Type B pancreatic cell (in vitro differentiated cells): ENCODE measurements around the gene BCLAF1. TPM values are rescaled to one million over a fixed set of nuclear protein-coding genes. Genes with fewer than 3 reads are reported as not detected.

Experiments
- DNase-seq: peaks from one replicate; pipeline ENCODE4 v3.0.0; 2021; ENCODE audit warnings: mixed read lengths; ENCODE audit not compliant: unreplicated experiment; ENCODE audit errors: extremely low spot score
- H3K27ac Mint-ChIP-seq: 2 replicates; pipeline ENCODE4 v1.8.0; 2021; ENCODE audit warnings: mild to moderate bottlenecking, mixed read lengths
- H3K27me3 Mint-ChIP-seq: 2 replicates; pipeline ENCODE4 v1.8.0; 2021; ENCODE audit warnings: mixed read lengths
- H3K36me3 Mint-ChIP-seq: 2 replicates; pipeline ENCODE4 v1.8.0; 2021; ENCODE audit warnings: mixed read lengths
- H3K4me1 Mint-ChIP-seq: one replicate; pipeline ENCODE4 v1.8.0; 2021; ENCODE audit warnings: mixed read lengths; ENCODE audit not compliant: unreplicated experiment
- H3K4me3 Mint-ChIP-seq: 2 replicates; pipeline ENCODE4 v1.8.0; 2021; ENCODE audit warnings: mild to moderate bottlenecking, mixed read lengths
- H3K9me3 Mint-ChIP-seq: 2 replicates; pipeline ENCODE4 v1.8.0; 2021; ENCODE audit warnings: mixed read lengths
- total RNA-seq: library from RNA; stranded (reverse); gene quantifications from 2 replicates; pipeline ENCODE4 v1.2.1, GENCODE V29; 2021; ENCODE audit warnings: low replicate concordance
- TF ChIP-seq, protein P1 (sequence below): fragments of 200-600 bp; sonication (generic); conservative IDR thresholded peaks from 2 replicates; pipeline ENCODE4 v1.5.0; 2021; ENCODE audit warnings: antibody characterized with exemption, mild to moderate bottlenecking

BCLAF1 gene
- total RNA-seq, 1 donor from 2014 or later = 190 TPM

- DNase-seq = no peak
- Mint-ChIP-seq H3K9me3 (peaks cover 9% of the 10 kb centered on the region), H3K27ac (no peak overlapping the region), H3K4me3 (no peak overlapping the region), H3K36me3 (no peaks in the 10 kb centered on the region), H3K4me1 (no peaks in the 10 kb centered on the region), H3K27me3 (no peaks in the 10 kb centered on the region)
- TF ChIP-seq, protein P1, sequence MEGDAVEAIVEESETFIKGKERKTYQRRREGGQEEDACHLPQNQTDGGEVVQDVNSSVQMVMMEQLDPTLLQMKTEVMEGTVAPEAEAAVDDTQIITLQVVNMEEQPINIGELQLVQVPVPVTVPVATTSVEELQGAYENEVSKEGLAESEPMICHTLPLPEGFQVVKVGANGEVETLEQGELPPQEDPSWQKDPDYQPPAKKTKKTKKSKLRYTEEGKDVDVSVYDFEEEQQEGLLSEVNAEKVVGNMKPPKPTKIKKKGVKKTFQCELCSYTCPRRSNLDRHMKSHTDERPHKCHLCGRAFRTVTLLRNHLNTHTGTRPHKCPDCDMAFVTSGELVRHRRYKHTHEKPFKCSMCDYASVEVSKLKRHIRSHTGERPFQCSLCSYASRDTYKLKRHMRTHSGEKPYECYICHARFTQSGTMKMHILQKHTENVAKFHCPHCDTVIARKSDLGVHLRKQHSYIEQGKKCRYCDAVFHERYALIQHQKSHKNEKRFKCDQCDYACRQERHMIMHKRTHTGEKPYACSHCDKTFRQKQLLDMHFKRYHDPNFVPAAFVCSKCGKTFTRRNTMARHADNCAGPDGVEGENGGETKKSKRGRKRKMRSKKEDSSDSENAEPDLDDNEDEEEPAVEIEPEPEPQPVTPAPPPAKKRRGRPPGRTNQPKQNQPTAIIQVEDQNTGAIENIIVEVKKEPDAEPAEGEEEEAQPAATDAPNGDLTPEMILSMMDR = no peak
Measured at GRCh38 chr6:136216503-136217401, 72.9 kb downstream of the BCLAF1 start.

DNA sequence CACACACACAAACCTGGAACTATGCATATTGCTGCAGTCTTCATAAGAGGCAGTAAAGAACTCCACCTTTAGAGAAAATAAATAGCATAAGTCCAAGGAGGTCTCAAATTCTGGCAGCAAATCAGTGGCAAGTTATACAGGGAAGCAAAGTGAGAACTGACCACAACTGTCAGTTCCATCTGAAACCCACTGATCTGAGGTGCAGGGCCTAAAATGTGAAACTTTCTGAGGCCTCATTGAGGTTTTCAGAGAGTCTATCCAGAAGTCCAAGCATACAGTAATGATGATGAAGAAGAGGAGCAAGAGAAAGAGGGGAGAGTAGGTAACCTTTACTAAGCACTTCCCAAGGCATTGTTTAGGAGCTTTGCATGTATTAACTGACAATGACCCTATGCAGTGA is 75.8 kb downstream of the BCLAF1 start:
- no peak for DNase-seq
- H3K27me3 Mint-ChIP-seq = no peaks in the 10 kb centered on the region
- H3K27ac Mint-ChIP-seq = no peak overlapping the region
- TF ChIP-seq, protein P1 = no peak
- no peak overlapping the region for H3K4me3 Mint-ChIP-seq
- H3K9me3 Mint-ChIP-seq = no peaks in the 10 kb centered on the region
- no peaks in the 10 kb centered on the region for H3K36me3 Mint-ChIP-seq
- no peaks in the 10 kb centered on the region for H3K4me1 Mint-ChIP-seq

GRCh38 chr6:136213012-136213539 is 76.6 kb downstream of the BCLAF1 start:
- Mint-ChIP-seq H3K9me3 (no peaks in the 10 kb centered on the region), H3K27ac (no peak overlapping the region), H3K4me3 (no peak overlapping the region), H3K27me3 (no peaks in the 10 kb centered on the region), H3K4me1 (no peaks in the 10 kb centered on the region), H3K36me3 (no peaks in the 10 kb centered on the region)
- TF ChIP-seq, protein P1 = no peak
- DNase-seq = no peak

DNA sequence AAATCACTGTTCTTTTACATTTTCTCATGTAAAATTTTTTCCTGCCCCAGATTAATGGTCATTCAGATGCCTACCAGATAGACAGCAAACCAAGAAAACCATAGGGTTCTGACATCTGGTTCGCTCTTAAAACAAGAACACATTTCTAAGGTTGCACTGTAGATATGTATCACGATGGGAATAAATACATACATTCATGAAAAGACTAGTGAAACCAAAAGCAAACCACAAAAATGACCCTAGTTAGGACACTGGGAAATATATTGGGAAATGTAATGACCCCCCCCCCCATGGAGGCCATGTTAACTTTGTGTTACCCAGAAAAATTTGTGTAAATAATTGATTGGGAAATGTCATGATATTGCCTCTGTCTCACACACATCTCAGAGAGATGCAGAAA is 77.0 kb downstream of the BCLAF1 start:
- DNase-seq = no peak
- TF ChIP-seq, protein P1 = no peak
- H3K9me3 Mint-ChIP-seq = no peaks in the 10 kb centered on the region
- no peaks in the 10 kb centered on the region for H3K4me1 Mint-ChIP-seq
- H3K4me3 Mint-ChIP-seq = no peak overlapping the region
- no peak overlapping the region for H3K27ac Mint-ChIP-seq
- H3K27me3 Mint-ChIP-seq = no peaks in the 10 kb centered on the region
- H3K36me3 Mint-ChIP-seq = no peaks in the 10 kb centered on the region

DNA sequence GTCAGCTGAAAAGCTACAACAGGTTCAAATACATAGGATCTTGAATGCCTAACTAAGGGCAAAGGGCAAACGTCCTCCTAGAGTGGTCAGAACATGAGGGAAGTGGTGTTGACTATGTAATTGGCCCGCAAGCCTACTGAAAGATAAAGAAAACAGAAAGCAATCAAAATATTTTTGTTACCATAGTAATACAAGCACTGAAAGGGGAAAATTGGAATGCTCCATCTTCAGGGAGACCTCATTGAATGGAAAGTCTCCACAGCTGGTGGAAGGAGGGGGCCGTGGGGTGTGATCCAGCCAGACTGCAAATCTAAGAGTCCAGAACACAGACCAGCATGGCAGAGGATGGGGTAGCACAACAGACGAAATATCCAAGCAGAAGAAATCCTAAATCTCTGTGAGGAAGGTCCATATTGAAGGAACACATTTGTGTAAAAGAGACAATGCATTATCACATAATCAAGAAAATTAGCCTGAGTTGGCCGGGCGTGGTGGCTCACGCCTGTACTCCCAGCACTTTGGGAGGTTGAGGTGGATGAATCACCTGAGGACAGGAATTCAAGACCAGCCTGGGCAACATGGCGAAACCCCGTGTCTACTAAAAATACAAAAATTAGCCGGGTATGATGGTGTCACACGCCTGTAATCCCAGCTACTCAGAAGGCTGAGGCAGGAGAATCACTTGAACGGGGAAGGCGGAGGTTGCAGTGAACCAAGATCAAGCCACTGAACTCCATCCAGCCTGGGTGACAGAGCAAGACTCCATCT is 79.1 kb downstream of the BCLAF1 start:
- H3K27me3 Mint-ChIP-seq = no peaks in the 10 kb centered on the region
- no peaks in the 10 kb centered on the region for H3K36me3 Mint-ChIP-seq
- H3K27ac Mint-ChIP-seq = no peak overlapping the region
- TF ChIP-seq, protein P1 = no peak
- H3K4me1 Mint-ChIP-seq = no peaks in the 10 kb centered on the region
- no peak for DNase-seq
- H3K4me3 Mint-ChIP-seq = no peak overlapping the region
- H3K9me3 Mint-ChIP-seq = no peaks in the 10 kb centered on the region
